Measurements from ENCODE around the gene XRN2.

DNA sequence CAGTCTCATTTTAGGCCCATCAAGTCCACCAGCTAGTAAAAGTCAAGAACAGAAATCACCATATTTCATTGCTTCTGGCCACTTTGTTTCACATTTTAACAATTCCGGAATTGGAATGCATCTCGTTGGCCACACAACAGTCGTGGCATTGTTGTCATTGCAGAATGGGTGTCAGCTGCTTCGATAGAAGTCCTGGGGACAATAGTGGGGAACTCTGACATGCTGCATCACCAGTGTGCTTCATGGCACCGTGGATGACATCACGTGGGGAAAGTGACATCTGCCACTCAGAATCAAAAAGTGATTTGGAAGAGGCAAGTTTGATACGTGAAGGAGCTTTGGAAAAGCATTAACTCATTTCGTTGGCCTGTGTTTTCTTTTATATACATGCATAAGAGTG lies 43.8 kb upstream of the XRN2 start:
- TF ChIP-seq POLR2A (IDR thresholded peaks at IDR 0.05; ENCODE audit: extremely low read depth, insufficient read length) (no peak), MYC (IDR thresholded peaks at IDR 0.05; ENCODE audit: low read depth, low read length) (no peak)
- TF ChIP-seq, protein P1, sequence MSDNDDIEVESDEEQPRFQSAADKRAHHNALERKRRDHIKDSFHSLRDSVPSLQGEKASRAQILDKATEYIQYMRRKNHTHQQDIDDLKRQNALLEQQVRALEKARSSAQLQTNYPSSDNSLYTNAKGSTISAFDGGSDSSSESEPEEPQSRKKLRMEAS (IDR thresholded peaks at IDR 0.05; ENCODE audit: low read depth, low read length) = no peak

Data from NB4 (cell line).